SJSA1 (cell line): Measurements from ENCODE around the gene GNAZ. TPM values are rescaled to one million over a fixed set of nuclear protein-coding genes. Genes with fewer than 3 reads are reported as not detected.

Source experiments
- DNase-seq, 2 experiments: peaks; one replicate each; pipeline ENCODE4 v3.0.0-alpha.2; 2015 to 2020; ENCODE audit warnings: low spot score in 2 of 2, low read depth in 1 of 2
- H3K27ac ChIP-seq: fragments of 250-450 bp; sonication (Bioruptor Pico); 2 replicates; pipeline ENCODE4 v1.5.1; 2020; ENCODE audit warnings: mild to moderate bottlenecking, moderate library complexity
- H3K27me3 ChIP-seq: fragments of 250-450 bp; sonication (Bioruptor Pico); replicated peaks from 2 replicates; pipeline ENCODE4 v1.5.1; 2020; ENCODE audit warnings: mild to moderate bottlenecking, moderate library complexity
- H3K36me3 ChIP-seq: fragments of 250-450 bp; sonication (Bioruptor Pico); 2 replicates; pipeline ENCODE4 v1.5.1; 2020; ENCODE audit warnings: mild to moderate bottlenecking
- H3K4me1 ChIP-seq: fragments of 250-450 bp; sonication (Bioruptor Pico); replicated peaks from 2 replicates; pipeline ENCODE4 v1.6.1; 2021; ENCODE audit warnings: mild to moderate bottlenecking
- H3K4me3 ChIP-seq: fragments of 250-450 bp; sonication (Bioruptor Pico); 2 replicates; pipeline ENCODE4 v1.5.1; 2020; ENCODE audit warnings: mild to moderate bottlenecking
- H3K9me3 ChIP-seq: fragments of 250-450 bp; sonication (Bioruptor Pico); replicated peaks from 2 replicates; pipeline ENCODE4 v1.5.1; 2020; ENCODE audit warnings: mild to moderate bottlenecking
- total RNA-seq: library from RNA; depleted of rRNA; stranded (reverse); fragments of >200 nt; shearing (Covaris generic); gene quantifications from 2 replicates; pipeline ENCODE4 v1.2.3, GENCODE V29; 2014

The GNAZ gene
- total RNA-seq, 1 experiment from 2014 or later = 82.5 TPM

- H3K27ac ChIP-seq = no peak overlapping the region
- H3K4me3 ChIP-seq = no peak overlapping the region
- no peak for DNase-seq
- no peaks in the 10 kb centered on the region for H3K27me3 ChIP-seq
- H3K36me3 ChIP-seq = no peaks in the 10 kb centered on the region
- 0 out of 2 replicates have a peak, but pooled peaks cover 3% of the 10 kb centered on the region for H3K9me3 ChIP-seq
- no peaks in the 10 kb centered on the region for H3K4me1 ChIP-seq
These were observed 16.3 kb upstream of the GNAZ start for GRCh38 chr22:23053912-23054530.

- Histone ChIP-seq H3K4me3 (no peak overlapping the region), H3K27me3 (no peaks in the 10 kb centered on the region), H3K9me3 (0 out of 2 replicates have a peak, but pooled peaks cover 3% of the 10 kb centered on the region), H3K36me3 (no peaks in the 10 kb centered on the region), H3K4me1 (no peaks in the 10 kb centered on the region), H3K27ac (no peak overlapping the region)
- DNase-seq = no peak
These were observed 15.6 kb upstream of the GNAZ start for GRCh38 chr22:23054531-23055257.

- no peaks in the 10 kb centered on the region for H3K27me3 ChIP-seq
- no peaks in the 10 kb centered on the region for H3K4me1 ChIP-seq
- H3K9me3 ChIP-seq = 0 out of 2 replicates have a peak, but pooled peaks cover 3% of the 10 kb centered on the region
- H3K36me3 ChIP-seq = no peaks in the 10 kb centered on the region
- no peak overlapping the region for H3K4me3 ChIP-seq
- DNase-seq = no peak
- no peak overlapping the region for H3K27ac ChIP-seq
These were observed 14.7 kb upstream of the GNAZ start for GRCh38 chr22:23055449-23056179.

- H3K4me3 ChIP-seq = no peak overlapping the region
- no peaks in the 10 kb centered on the region for H3K4me1 ChIP-seq
- DNase-seq = no peak
- H3K27ac ChIP-seq = no peak overlapping the region
- 0 out of 2 replicates have a peak, but pooled peaks cover 3% of the 10 kb centered on the region for H3K9me3 ChIP-seq
- H3K27me3 ChIP-seq = no peaks in the 10 kb centered on the region
- H3K36me3 ChIP-seq = no peaks in the 10 kb centered on the region
These were observed 13.0 kb upstream of the GNAZ start for GRCh38 chr22:23057331-23057730.

GRCh38 chr22:23058063-23058462 lies 12.3 kb upstream of the GNAZ start:
- no peak overlapping the region for H3K27ac ChIP-seq
- 0 out of 2 replicates have a peak, but pooled peaks cover 3% of the 10 kb centered on the region for H3K9me3 ChIP-seq
- H3K4me3 ChIP-seq = no peak overlapping the region
- H3K36me3 ChIP-seq = no peaks in the 10 kb centered on the region
- H3K4me1 ChIP-seq = no peaks in the 10 kb centered on the region
- no peak for DNase-seq
- no peaks in the 10 kb centered on the region for H3K27me3 ChIP-seq

GRCh38 chr22:23058481-23059283 lies 11.6 kb upstream of the GNAZ start:
- H3K9me3 ChIP-seq = 0 out of 2 replicates have a peak, but pooled peaks cover 3% of the 10 kb centered on the region
- H3K4me1 ChIP-seq = no peaks in the 10 kb centered on the region
- H3K27ac ChIP-seq = no peak overlapping the region
- DNase-seq = no peak
- H3K4me3 ChIP-seq = no peak overlapping the region
- H3K36me3 ChIP-seq = no peaks in the 10 kb centered on the region
- H3K27me3 ChIP-seq = no peaks in the 10 kb centered on the region

- Histone ChIP-seq H3K36me3 (no peaks in the 10 kb centered on the region), H3K4me3 (no peak overlapping the region), H3K9me3 (0 out of 2 replicates have a peak, but pooled peaks cover 3% of the 10 kb centered on the region), H3K27ac (no peak overlapping the region), H3K4me1 (no peaks in the 10 kb centered on the region), H3K27me3 (no peaks in the 10 kb centered on the region)
- no peak for DNase-seq
These were observed 10.9 kb upstream of the GNAZ start for GRCh38 chr22:23059284-23059948.

- no peak for DNase-seq
- Histone ChIP-seq H3K9me3 (0 out of 2 replicates have a peak, but pooled peaks cover 3% of the 10 kb centered on the region), H3K4me1 (no peaks in the 10 kb centered on the region), H3K4me3 (no peak overlapping the region), H3K27me3 (no peaks in the 10 kb centered on the region), H3K36me3 (no peaks in the 10 kb centered on the region), H3K27ac (no peak overlapping the region)
These were observed 9.5 kb upstream of the GNAZ start for GRCh38 chr22:23060612-23061400.

GRCh38 chr22:23061471-23062280 lies 8.6 kb upstream of the GNAZ start:
- no peaks in the 10 kb centered on the region for H3K4me1 ChIP-seq
- no peak overlapping the region for H3K4me3 ChIP-seq
- DNase-seq = peak in 1 of 2 experiments; percentile 35
- 0 out of 2 replicates have a peak, but pooled peaks cover 3% of the 10 kb centered on the region for H3K9me3 ChIP-seq
- H3K27ac ChIP-seq = no peak overlapping the region
- H3K27me3 ChIP-seq = no peaks in the 10 kb centered on the region
- H3K36me3 ChIP-seq = no peaks in the 10 kb centered on the region

- Histone ChIP-seq H3K36me3 (no peaks in the 10 kb centered on the region), H3K4me3 (no peak overlapping the region), H3K9me3 (no peaks in the 10 kb centered on the region), H3K27ac (no peak overlapping the region), H3K27me3 (no peaks in the 10 kb centered on the region), H3K4me1 (peaks cover 9% of the 10 kb centered on the region)
- no peak for DNase-seq
These were observed 7.4 kb upstream of the GNAZ start for GRCh38 chr22:23062616-23063538.
